ENCODE data around the gene CFAP20. TPM values are rescaled to one million over a fixed set of nuclear protein-coding genes. Genes with fewer than 3 reads are reported as not detected.

Gene CFAP20
- total RNA-seq, 4 donors from 2014 or later, result 28.6 to 85.4 (median 60.7) TPM

DNA sequence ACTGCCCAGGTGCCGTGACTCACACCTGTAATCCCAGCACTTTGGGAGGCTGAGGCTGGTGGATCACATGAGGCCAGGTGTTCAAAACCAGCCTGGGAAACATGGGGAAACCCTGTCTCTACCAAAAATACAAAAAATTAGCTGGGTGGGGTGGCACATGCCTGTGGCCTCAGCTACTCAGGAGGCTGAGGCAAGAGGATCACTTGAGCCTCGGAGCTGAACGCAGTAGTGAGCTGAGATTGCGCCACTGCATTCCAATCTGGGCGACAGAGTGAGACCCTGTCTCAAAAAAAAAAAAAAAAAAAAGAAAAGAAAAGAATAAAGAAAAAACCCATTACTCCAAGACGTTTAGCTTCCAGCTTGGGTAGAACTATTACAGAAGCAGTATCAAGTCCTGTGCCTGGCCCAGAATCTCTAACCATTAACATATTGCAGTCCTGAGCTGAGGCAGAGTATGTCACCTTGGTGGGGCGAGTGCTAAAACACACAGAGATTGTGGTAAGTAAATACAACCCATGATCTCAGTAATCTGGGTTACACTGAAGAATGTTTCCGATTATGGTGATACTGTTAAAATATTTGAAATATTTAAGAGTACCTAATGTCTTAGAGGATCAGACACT, 23.2 kb upstream of the CFAP20 start:
- Histone ChIP-seq H3K27me3 (no peaks in the 10 kb centered on the region), H3K27ac (no peak overlapping the region), H3K4me1 (no peaks in the 10 kb centered on the region), H3K36me3 (no peaks in the 10 kb centered on the region), H3K9me3 (no peaks in the 10 kb centered on the region), H3K4me3 (no peak overlapping the region)
- WGBS, result 74% methylated on average over 8 of the region's 8 CpGs
- TF ChIP-seq POLR2AphosphoS5 (IDR thresholded peaks at IDR 0.05) (no peak), POLR2A (IDR thresholded peaks at IDR 0.05) (no peak), EP300 (IDR thresholded peaks at IDR 0.05) (no peak)
- TF ChIP-seq, protein P1, sequence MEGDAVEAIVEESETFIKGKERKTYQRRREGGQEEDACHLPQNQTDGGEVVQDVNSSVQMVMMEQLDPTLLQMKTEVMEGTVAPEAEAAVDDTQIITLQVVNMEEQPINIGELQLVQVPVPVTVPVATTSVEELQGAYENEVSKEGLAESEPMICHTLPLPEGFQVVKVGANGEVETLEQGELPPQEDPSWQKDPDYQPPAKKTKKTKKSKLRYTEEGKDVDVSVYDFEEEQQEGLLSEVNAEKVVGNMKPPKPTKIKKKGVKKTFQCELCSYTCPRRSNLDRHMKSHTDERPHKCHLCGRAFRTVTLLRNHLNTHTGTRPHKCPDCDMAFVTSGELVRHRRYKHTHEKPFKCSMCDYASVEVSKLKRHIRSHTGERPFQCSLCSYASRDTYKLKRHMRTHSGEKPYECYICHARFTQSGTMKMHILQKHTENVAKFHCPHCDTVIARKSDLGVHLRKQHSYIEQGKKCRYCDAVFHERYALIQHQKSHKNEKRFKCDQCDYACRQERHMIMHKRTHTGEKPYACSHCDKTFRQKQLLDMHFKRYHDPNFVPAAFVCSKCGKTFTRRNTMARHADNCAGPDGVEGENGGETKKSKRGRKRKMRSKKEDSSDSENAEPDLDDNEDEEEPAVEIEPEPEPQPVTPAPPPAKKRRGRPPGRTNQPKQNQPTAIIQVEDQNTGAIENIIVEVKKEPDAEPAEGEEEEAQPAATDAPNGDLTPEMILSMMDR (IDR thresholded peaks at IDR 0.05), result no peak
- no peak for DNase-seq (ENCODE audit: low spot score in 2 of 2)

DNA sequence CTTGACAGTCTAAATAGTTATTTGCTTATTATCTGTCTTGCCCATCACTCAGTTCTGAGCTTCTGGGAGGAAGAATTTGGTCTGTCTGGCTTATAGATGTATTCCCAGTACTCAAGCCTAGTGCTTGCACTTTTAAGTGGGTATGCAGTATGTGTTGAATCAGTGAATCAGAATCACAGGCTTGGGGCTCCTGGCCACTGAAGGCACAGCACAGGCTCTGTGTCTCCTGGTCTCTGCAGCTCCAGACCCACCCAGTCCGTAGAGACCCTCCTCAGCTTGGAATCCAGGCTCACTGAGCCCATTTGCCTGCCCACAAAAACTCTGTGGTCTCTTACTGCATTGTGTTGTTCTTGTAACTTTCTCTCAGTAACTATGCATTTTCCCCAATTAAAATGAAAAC, 19.3 kb upstream of the CFAP20 start:
- 50% methylated on average over 1 of the region's 1 CpG for WGBS
- Histone ChIP-seq H3K27me3 (no peaks in the 10 kb centered on the region), H3K4me3 (no peak overlapping the region), H3K9me3 (no peaks in the 10 kb centered on the region), H3K4me1 (no peaks in the 10 kb centered on the region), H3K36me3 (no peaks in the 10 kb centered on the region), H3K27ac (no peak overlapping the region)
- no peak for DNase-seq (ENCODE audit: low spot score in 2 of 2)
- TF ChIP-seq POLR2AphosphoS5 (IDR thresholded peaks at IDR 0.05) (no peak), EP300 (IDR thresholded peaks at IDR 0.05) (no peak), POLR2A (IDR thresholded peaks at IDR 0.05) (no peak)
- TF ChIP-seq, protein P1 (IDR thresholded peaks at IDR 0.05), result no peak

DNA sequence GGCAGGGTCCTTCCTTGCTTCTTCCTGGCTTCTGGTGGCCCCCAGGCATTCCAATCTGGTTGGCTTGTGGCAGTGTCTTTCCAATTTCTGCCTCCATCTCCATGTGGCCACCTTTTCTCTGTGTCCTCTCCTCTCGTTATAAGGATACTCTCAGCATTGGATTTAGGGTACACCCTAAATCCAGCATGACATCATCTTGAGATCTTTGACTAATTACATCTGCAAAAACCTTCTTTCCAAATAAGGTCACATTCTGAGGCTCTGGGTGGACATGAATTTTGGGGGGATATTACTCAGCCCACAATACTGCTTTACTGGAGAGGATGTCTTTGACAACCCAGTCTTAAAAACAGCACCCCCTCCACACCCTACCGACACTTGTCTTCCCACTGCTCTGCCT, 18.9 kb upstream of the CFAP20 start:
- DNase-seq (ENCODE audit: low spot score in 2 of 2), result no peak
- TF ChIP-seq, protein P1 (IDR thresholded peaks at IDR 0.05), result no peak
- TF ChIP-seq POLR2A (IDR thresholded peaks at IDR 0.05) (no peak), POLR2AphosphoS5 (IDR thresholded peaks at IDR 0.05) (no peak), EP300 (IDR thresholded peaks at IDR 0.05) (no peak)
- H3K27ac ChIP-seq, result no peak overlapping the region
- no peaks in the 10 kb centered on the region for H3K27me3 ChIP-seq
- no peaks in the 10 kb centered on the region for H3K4me1 ChIP-seq
- 94% methylated on average over 2 of the region's 2 CpGs for WGBS
- no peak overlapping the region for H3K4me3 ChIP-seq
- H3K9me3 ChIP-seq, result no peaks in the 10 kb centered on the region
- no peaks in the 10 kb centered on the region for H3K36me3 ChIP-seq

DNA sequence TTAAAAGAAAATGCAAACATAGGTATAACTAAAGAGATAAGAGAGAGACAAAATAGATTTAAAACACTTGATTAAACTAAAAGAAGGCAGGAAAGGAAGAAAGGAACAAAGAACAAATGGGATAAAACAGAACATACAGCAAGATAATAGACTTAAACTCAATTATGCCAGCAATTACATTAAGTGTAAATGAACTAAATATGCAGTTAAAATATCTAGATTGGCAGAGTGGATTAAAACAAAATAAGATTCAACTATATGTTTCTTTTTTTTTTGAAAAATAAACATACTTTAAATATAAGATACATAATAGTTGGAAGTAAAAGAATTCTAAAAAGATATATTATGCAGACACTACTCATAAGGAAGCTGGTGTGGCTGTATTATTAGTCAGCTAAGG, 9.7 kb upstream of the CFAP20 start:
- Histone ChIP-seq H3K4me3 (no peak overlapping the region), H3K27ac (no peak overlapping the region), H3K27me3 (no peaks in the 10 kb centered on the region), H3K36me3 (no peaks in the 10 kb centered on the region), H3K4me1 (no peaks in the 10 kb centered on the region), H3K9me3 (peaks cover 13% of the 10 kb centered on the region)
- TF ChIP-seq POLR2A (IDR thresholded peaks at IDR 0.05), result no peak
- TF ChIP-seq EP300 (IDR thresholded peaks at IDR 0.05), result no peak
- no peak for TF ChIP-seq POLR2AphosphoS5 (IDR thresholded peaks at IDR 0.05)
- TF ChIP-seq, protein P1 (IDR thresholded peaks at IDR 0.05), result no peak
- no peak for DNase-seq (ENCODE audit: low spot score in 2 of 2)

DNA sequence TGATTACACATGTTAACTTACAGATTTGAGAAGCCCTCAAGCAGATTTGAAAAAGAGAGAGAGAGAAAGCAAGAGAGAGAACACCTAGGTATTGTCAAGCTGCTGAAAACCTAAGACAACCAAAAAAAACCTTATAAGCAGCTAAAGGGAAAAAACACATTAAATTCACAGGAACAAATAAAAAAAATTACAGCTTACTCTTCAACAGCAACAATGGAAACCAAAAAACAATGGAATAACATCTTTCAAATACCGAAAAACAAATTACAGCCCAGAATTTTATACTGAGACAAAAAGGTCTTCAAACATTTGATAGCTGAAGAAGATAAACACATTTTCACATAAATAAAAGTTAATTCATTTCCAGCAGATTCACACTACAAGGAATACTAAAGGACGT, 8.4 kb upstream of the CFAP20 start:
- no peaks in the 10 kb centered on the region for H3K27me3 ChIP-seq
- 91% methylated on average over 2 of the region's 2 CpGs for WGBS
- no peak overlapping the region for H3K27ac ChIP-seq
- no peaks in the 10 kb centered on the region for H3K4me1 ChIP-seq
- DNase-seq (ENCODE audit: low spot score in 2 of 2), result no peak
- H3K4me3 ChIP-seq, result no peak overlapping the region
- no peaks in the 10 kb centered on the region for H3K36me3 ChIP-seq
- TF ChIP-seq POLR2A (IDR thresholded peaks at IDR 0.05), result no peak
- TF ChIP-seq, protein P1 (IDR thresholded peaks at IDR 0.05), result no peak
- no peak for TF ChIP-seq EP300 (IDR thresholded peaks at IDR 0.05)
- TF ChIP-seq POLR2AphosphoS5 (IDR thresholded peaks at IDR 0.05), result no peak
- H3K9me3 ChIP-seq, result peaks cover 13% of the 10 kb centered on the region

Data from suprapubic skin (tissue), 4 donors.